ENCODE data around the gene C6orf15. TPM values are rescaled to one million over a fixed set of nuclear protein-coding genes. Genes with fewer than 3 reads are reported as not detected.

Gene C6orf15
- total RNA-seq, 1 donor from 2014 or later: not detected

- peaks cover 16% of the 10 kb centered on the region for H3K4me1 Mint-ChIP-seq
- peaks cover 17% of the 10 kb centered on the region for H3F3A ChIP-seq (ENCODE audit: low read depth)
- H3K9me3 Mint-ChIP-seq: no peaks in the 10 kb centered on the region
- H3K4me3 Mint-ChIP-seq: no peak overlapping the region
- no peak overlapping the region for H3K27ac Mint-ChIP-seq
- no peaks in the 10 kb centered on the region for H3K79me2 ChIP-seq (ENCODE audit: low read depth)
- H3K4me1 ChIP-seq: peaks cover 16% of the 10 kb centered on the region
- no peak for DNase-seq (ENCODE audit: low spot score)
- no peaks in the 10 kb centered on the region for H3K27me3 Mint-ChIP-seq (ENCODE audit: insufficient read depth, low read depth)
- H2AFZ ChIP-seq (replicated peaks): no peak overlapping the region
- H3K27ac ChIP-seq: no peak overlapping the region
- H3K9ac ChIP-seq: no peak overlapping the region
- no peak overlapping the region for H3K4me2 ChIP-seq
- no peak for TF ChIP-seq EZH2 (IDR thresholded peaks at IDR 0.05)
- no peak for TF ChIP-seq EZH2phosphoT487 (IDR thresholded peaks at IDR 0.05)
- TF ChIP-seq CTCF (IDR thresholded peaks at IDR 0.05): no peak
- peaks cover 14% of the 10 kb centered on the region for H3K36me3 Mint-ChIP-seq
- no peaks in the 10 kb centered on the region for H4K20me1 ChIP-seq (ENCODE audit: low read depth)
- H3K27me3 ChIP-seq: no peaks in the 10 kb centered on the region
- H3K36me3 ChIP-seq: no peaks in the 10 kb centered on the region
- no peaks in the 10 kb centered on the region for H3K9me3 ChIP-seq (ENCODE audit: low read depth)
- no peak overlapping the region for H3K4me3 ChIP-seq
These were observed 33.0 kb upstream of the C6orf15 start for GRCh38 chr6:31145386-31145785.

DNA sequence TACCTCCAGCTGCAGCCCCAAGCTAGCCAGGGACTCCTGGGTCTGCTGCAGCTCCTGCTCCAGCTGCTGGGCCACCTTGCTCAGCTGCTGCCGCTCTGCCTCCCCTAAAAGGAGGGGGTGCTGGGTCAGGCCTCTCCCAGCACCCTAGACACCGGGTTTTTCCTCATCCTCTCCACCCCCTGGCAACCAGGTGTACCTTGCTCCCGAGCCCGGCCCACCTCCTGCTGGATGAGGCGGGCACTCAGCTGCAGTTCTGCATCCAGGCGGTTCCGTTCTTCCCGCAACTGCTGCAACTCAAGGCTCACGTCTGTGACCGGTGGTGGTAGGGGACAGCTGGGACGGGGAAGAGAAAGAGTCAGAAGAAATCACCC, 32.6 kb upstream of the C6orf15 start:
- no peaks in the 10 kb centered on the region for H3K36me3 ChIP-seq
- H3K4me3 ChIP-seq: no peak overlapping the region
- no peak overlapping the region for H3K27ac Mint-ChIP-seq
- no peak overlapping the region for H2AFZ ChIP-seq (replicated peaks)
- H3K4me2 ChIP-seq: no peak overlapping the region
- no peak for DNase-seq (ENCODE audit: low spot score)
- no peaks in the 10 kb centered on the region for H3K9me3 Mint-ChIP-seq
- no peak overlapping the region for H3K4me3 Mint-ChIP-seq
- no peak overlapping the region for H3K9ac ChIP-seq
- H3K27me3 ChIP-seq: no peaks in the 10 kb centered on the region
- peaks cover 16% of the 10 kb centered on the region for H3K4me1 ChIP-seq
- peaks cover 17% of the 10 kb centered on the region for H3F3A ChIP-seq (ENCODE audit: low read depth)
- TF ChIP-seq CTCF (IDR thresholded peaks at IDR 0.05) (no peak), EZH2phosphoT487 (IDR thresholded peaks at IDR 0.05) (no peak)
- H3K27me3 Mint-ChIP-seq (ENCODE audit: insufficient read depth, low read depth): peaks cover 2% of the 10 kb centered on the region
- no peaks in the 10 kb centered on the region for H3K9me3 ChIP-seq (ENCODE audit: low read depth)
- H3K79me2 ChIP-seq (ENCODE audit: low read depth): no peaks in the 10 kb centered on the region
- peaks cover 17% of the 10 kb centered on the region for H3K4me1 Mint-ChIP-seq
- H3K27ac ChIP-seq: no peak overlapping the region
- peaks cover 14% of the 10 kb centered on the region for H3K36me3 Mint-ChIP-seq
- H4K20me1 ChIP-seq (ENCODE audit: low read depth): no peaks in the 10 kb centered on the region

DNA sequence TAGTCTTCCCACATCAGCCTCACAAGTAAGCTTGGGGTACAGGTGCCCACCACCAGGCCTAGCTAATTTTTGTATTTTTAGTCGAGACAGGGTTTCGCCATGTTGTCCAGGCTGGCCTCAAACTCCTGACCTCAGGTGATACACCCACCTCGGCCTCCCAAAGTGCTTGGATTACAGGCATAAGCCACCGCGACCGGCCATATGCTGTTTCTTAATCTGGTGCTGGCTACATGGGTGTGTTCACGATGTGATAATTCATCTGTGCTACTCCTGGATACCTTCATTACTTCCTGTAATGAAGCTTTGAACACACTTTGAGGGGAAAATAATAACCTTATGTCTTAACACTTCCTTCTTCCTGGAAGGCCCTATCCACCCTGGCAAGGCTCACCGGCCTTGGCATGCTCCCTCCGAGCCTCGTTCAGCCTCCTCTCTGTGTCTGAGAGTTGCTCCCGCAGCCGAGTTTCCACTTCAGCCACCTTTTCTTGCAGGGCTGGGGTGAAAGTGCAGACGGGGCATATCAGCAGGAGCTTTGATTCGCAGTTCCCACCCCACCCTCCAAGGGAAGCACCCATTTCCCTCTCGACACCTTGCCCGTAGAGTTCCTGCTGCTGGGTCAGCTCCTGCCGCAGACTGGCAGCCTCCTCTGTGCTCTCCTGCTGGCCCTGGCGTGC, 32.1 kb upstream of the C6orf15 start:
- no peak overlapping the region for H3K9ac ChIP-seq
- no peak for DNase-seq (ENCODE audit: low spot score)
- H3K27me3 Mint-ChIP-seq (ENCODE audit: insufficient read depth, low read depth): peaks cover 4% of the 10 kb centered on the region
- peaks cover 3% of the 10 kb centered on the region for H3K9me3 Mint-ChIP-seq
- H3K27ac ChIP-seq: no peak overlapping the region
- no peaks in the 10 kb centered on the region for H3K36me3 ChIP-seq
- H2AFZ ChIP-seq (replicated peaks): no peak overlapping the region
- peaks cover 17% of the 10 kb centered on the region for H3F3A ChIP-seq (ENCODE audit: low read depth)
- no peaks in the 10 kb centered on the region for H4K20me1 ChIP-seq (ENCODE audit: low read depth)
- no peak overlapping the region for H3K27ac Mint-ChIP-seq
- no peaks in the 10 kb centered on the region for H3K27me3 ChIP-seq
- H3K4me2 ChIP-seq: no peak overlapping the region
- no peaks in the 10 kb centered on the region for H3K79me2 ChIP-seq (ENCODE audit: low read depth)
- H3K4me3 Mint-ChIP-seq: peak overlapping the region; percentile 38
- peaks cover 14% of the 10 kb centered on the region for H3K36me3 Mint-ChIP-seq
- no peak overlapping the region for H3K4me3 ChIP-seq
- H3K9me3 ChIP-seq (ENCODE audit: low read depth): no peaks in the 10 kb centered on the region
- H3K4me1 Mint-ChIP-seq: peaks cover 23% of the 10 kb centered on the region
- H3K4me1 ChIP-seq: peaks cover 16% of the 10 kb centered on the region
- TF ChIP-seq EZH2phosphoT487 (IDR thresholded peaks at IDR 0.05) (no peak), CTCF (IDR thresholded peaks at IDR 0.05) (no peak), EZH2 (IDR thresholded peaks at IDR 0.05) (no peak)
